Measurements from ENCODE around the gene C12orf57. TPM values are rescaled to one million over a fixed set of nuclear protein-coding genes. Genes with fewer than 3 reads are reported as not detected.

The C12orf57 gene
- total and polyA plus RNA-seq, 9 of the 15 experiments (the other 6 are each of a cell fraction or from before 2014, with no cell fraction given) = 26.7 to 191 (median 107) TPM

- TF ChIP-seq CREB3L1 (IDR thresholded peaks at IDR 0.05; ENCODE audit: borderline replicate concordance, low read depth) = peak; percentile 73; the same call in 1 of the 2 replicates
- peak; percentile 65 for TF ChIP-seq ELF2 (CRISPR knock-in tag; IDR thresholded peaks at IDR 0.05)
- peak; percentile 58 for TF ChIP-seq SOX6 (IDR thresholded peaks at IDR 0.05)
- TF ChIP-seq ZBTB40 (IDR thresholded peaks at IDR 0.05) = peak; percentile 74
- TF ChIP-seq ZBTB40 (CRISPR knock-in tag; IDR thresholded peaks at IDR 0.05) = no peak
- TF ChIP-seq ZBTB17 (CRISPR knock-in tag; IDR thresholded peaks at IDR 0.05) = no peak
- TF ChIP-seq CREM (IDR thresholded peaks at IDR 0.05; ENCODE audit: low read depth) = peak; percentile 99
- peak in 2 of 3 experiments; percentile 65 to 73 for TF ChIP-seq YY1 (IDR thresholded peaks at IDR 0.05; ENCODE audit: borderline replicate concordance in 1 of 3, control insufficient read depth in 1 of 3, extremely low read depth in 1 of 3, insufficient read depth in 3 of 3, insufficient read length in 1 of 3, insufficient replicate concordance in 2 of 3, low read depth in 1 of 3, low read length in 2 of 3)
- peak; percentile 57 to 83; a peak in 3 of 4 replicates for TF ChIP-seq MNT (conservative IDR thresholded peaks at IDR 0.05)
- TF ChIP-seq POLR2AphosphoS2 (IDR thresholded peaks at IDR 0.05; ENCODE audit: low read length) = peak; percentile 97
- no peak for TF ChIP-seq FOXP4 (CRISPR knock-in tag; IDR thresholded peaks at IDR 0.05; ENCODE audit: borderline replicate concordance)
Observed at GRCh38 chr12:6937481-6938352, 6.1 kb upstream of the C12orf57 start (continued).
